Measurements from ENCODE around the gene SIRT4. TPM values are rescaled to one million over a fixed set of nuclear protein-coding genes. Genes with fewer than 3 reads are reported as not detected.
"Not testable (repeated sequence)": the region's sequence is repeated elsewhere in the genome, so short reads cannot be mapped to it uniquely, and the experiment has no call there.

The SIRT4 gene
- polyA plus RNA-seq (ENCODE audit: insufficient read length) = 3.3 TPM
- long read RNA-seq, donor 1, partial matches to known transcripts = 0 of 3 reads
- long read RNA-seq, donor 1, other reads (novel, unspliced or antisense) = 0 of 3 reads
- long read RNA-seq, donor 2 = 0 reads
- long read RNA-seq, donor 3, partial matches to known transcripts = 0 of 1 reads
- long read RNA-seq, donor 3, other reads (novel, unspliced or antisense) = 0 of 1 reads
- long read RNA-seq, donor 4 = 0 reads
- long read RNA-seq, donor 5, partial matches to known transcripts = 0 of 1 reads
- long read RNA-seq, donor 5, other reads (novel, unspliced or antisense) = 0 of 1 reads
- long read RNA-seq, donor 6, partial matches to known transcripts = 0 of 1 reads
- long read RNA-seq, donor 6, other reads (novel, unspliced or antisense) = 0 of 1 reads
- long read RNA-seq, donor 7, partial matches to known transcripts = 0 of 2 reads
- long read RNA-seq, donor 7, other reads (novel, unspliced or antisense) = 0 of 2 reads
- long read RNA-seq, donor 8 = 0 reads

- peak; percentile 97 for DNase-seq
Measured at GRCh38 chr12:120301962-120302815, at the start of gene SIRT4. Gene SIRT4 (plus strand): TSS chr12:120302321. CDS start chr12:120303562, 1,241 bp downstream.

DNA sequence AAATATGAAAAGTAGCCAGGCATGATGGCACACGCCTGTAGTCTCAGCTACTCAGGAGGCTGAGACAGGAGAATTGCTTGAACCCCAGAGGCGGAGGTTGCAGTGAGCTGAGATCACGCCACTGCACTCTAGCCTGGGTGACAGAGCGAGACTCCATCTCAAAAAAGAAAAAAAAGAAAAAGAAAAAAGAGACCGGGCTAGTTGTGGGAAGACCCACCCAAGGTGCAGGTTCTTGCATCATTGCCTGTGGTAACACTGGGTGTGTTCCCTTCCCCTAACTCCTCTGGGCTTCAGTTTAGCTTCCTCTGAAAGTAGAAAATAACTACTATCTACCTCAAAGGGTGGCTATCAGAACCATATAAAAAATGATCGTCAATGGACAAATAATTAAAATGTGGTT lies 48.8 kb upstream of the SIRT4 start:
- not testable (repeated sequence) for DNase-seq

GRCh38 chr12:120254809-120255208 lies 47.3 kb upstream of the SIRT4 start:
- DNase-seq = no peak

DNA sequence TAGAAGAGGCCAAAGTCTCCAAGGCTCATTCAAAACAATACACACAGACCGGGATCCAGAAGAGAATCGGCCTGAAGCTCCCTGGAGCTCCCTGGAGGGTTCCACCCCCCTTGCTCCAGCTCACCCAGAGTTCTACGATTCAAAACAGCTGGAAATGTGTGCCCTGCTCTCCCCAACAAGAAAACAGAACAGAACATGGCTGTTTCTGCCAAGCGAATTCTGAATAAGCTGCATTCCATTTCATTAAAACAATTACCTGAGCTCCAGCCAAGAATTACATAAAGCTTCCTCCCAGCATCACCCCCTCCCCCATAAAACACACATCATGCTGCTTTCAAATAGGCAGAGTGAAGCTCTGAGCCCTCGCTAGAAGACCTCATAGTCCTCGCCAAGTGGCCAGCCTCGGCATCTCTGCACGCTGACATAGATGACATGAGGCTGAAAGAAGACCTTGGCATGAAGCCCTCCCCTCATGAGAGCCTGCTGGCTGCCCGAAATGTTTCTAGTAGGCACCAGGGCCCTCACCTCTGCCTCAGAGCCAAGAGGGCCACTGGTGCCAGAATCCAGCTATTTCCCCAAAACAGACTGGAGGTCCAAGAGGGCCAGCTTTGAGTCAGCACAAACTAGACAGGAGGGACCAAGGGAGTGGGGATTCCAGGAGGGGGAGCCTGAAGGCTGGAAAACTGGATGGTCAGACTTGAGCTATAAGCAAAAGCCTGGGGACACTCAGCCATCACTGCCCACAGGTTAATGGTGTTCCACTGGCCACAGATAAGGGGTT lies 44.9 kb upstream of the SIRT4 start:
- no peak for DNase-seq

GRCh38 chr12:120258323-120258896 lies 43.7 kb upstream of the SIRT4 start:
- DNase-seq = no peak

DNA sequence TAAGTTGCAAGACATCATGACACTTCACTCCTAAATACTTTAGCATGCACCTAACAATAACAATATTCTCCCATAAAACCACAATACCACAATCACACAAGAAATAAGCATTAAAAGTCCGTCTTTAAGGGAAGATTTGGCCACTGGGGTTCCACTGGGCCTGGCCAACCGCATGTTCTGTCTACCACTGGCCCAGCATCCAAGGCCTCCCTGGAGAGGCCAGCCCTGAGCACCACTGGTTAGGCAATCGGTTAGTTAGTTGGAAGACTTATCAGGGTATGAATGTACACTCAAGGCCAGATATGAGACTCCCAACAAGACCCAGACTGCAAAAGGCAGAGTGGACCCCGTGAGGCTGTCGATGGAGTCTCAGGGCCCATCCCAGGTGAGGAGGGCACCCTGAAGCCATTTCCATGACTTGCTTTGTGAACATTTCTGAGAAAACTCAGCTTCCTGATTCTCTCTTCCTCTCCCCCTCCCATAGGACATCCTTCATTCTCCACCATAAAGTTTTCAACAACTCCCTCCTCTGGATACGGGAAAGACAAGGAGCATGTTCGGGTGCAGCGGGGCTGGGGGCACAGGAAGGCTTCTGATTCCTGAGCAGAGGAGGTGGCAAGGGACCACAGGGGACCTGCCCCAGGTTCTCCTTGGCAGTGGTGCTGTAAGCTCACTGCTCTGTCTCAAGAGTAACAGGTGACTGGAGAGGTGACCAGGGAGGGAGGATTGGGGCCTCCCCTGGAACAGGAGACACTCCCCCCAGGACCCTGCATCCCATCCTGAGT lies 42.5 kb upstream of the SIRT4 start:
- no peak for DNase-seq

- DNase-seq = no peak
Measured at GRCh38 chr12:120260607-120261006, 41.5 kb upstream of the SIRT4 start.

DNA sequence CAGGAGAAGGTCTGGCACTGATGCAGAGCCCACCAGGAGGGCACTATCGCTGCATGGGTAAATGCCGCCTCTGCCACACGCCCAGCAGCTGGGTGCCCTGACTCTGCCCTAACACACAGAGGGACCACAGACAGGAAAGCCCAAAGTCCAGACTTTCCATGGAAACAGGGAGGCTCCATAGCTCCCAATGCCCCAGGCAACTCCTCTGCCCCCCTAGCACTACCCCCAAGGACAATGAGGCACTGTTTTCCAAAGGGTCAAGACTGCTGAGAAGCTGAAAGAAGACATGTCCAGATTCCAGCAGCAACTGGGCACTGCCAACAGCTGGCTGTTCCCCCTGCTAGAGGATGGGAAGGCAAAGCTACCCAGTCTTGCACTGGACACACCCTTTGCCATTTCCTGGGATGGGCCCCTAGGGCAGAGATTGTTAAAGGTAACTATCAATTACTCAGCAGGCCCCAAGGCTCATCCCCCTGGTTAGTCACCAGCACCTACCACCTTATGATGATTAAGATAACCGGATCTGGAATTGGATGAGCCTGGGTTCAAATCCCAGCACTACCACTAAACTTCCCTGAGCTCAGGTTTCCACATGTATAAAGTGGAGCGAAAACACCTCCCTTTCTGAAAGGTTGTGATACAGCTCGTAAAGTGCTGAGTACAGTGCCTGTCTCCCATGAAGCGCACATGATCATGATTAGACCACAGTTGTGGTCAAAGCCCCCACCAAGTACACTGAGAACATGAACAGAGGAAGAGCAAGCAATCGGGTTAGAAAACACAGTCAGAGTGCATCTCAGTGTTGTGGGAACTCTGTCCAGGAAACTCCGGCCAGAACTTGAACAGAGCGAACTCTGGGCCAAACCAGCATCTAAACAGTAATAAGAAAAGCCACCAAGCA lies 39.9 kb upstream of the SIRT4 start:
- DNase-seq = no peak

- DNase-seq = no peak
Measured at GRCh38 chr12:120262852-120263747, 39.0 kb upstream of the SIRT4 start.

DNA sequence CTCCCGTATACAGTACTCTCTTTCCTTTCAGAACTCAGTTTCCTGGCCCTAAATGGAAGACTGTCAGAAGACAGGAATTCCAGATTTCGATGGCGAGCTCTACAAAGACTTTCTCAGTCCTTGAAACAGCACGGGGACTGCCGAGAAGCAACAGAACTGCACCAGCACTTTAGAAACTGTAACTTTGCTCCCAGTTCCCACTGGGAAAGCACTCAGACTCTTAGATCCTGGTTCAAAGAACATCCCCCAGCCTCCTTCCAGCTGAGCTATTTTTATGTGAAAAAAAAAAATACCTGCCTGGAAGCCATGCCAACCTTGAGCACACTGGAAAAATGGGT lies 38.4 kb upstream of the SIRT4 start:
- no peak for DNase-seq

- DNase-seq = no peak
Measured at GRCh38 chr12:120264086-120264903, 37.8 kb upstream of the SIRT4 start.

DNA sequence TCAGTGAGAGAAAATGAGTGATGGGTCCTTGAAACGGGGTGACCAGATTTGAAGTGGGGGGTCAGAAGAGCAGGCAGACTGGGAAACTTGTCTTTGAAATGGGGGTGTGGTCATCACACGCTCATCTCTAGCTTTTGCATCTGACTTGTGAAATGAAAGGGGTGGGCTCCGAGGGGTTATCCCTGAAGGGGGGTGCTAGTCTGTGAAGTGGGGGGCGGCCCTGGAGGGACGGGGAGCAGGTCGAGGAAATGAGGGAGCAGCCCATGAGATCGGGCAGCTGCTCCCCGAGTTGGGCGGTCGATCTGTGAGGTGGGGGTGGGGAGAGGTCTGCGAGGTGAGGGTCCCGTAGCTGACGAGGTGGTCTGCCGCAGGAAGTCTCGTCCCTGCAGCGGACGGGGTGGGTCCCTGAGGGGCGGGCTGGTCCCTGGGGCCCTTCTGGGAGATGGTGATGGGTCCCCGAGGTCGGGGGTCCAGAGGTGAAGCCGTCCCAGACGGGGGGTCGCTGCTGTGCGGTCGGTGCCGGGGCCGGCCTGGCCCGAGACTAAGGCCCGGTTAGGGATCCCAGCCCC lies 37.1 kb upstream of the SIRT4 start:
- DNase-seq = no peak

DNA sequence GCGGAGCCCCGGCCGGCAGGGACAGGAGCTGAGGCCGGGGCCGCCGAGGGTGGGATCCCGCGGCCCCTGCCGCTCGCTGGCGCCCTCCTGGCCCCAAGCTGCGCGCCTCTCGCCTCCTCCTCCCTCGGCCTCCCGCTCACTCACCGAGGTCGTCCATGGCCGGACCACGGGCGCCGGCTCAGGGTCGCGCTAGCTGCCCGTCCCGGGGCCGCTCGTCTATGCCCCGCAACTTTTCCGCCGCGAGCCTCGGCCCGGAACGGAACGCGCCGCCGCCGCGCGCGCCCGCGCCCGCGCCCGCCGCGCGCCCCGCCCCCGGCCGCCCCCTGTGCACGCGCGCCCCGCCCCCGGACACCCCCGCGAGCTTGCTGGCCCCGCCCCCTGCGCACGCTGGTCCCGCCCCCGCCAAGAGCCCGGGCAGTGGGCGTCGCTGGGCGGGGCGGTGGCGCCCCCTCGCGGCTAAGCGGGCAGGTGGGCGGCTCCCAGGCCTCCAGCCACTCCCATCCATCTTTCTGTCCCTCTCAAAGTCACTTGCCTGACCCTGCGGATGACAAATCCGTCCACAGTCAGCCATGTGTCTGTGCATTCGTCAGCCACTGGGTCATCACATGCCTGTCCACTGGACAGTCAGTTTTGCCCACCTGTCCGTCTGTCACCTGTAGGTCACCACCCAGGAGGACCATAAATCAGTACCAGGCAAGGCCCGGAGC lies 36.5 kb upstream of the SIRT4 start, which contains the start of gene PXN:
Gene PXN (minus strand): TSS at position 258 of the 707 bp plus-strand sequence. CDS start 101 bp downstream, at position 157.
- DNase-seq = no peak

- DNase-seq = no peak
Measured at GRCh38 chr12:120266180-120266870, 35.8 kb upstream of the SIRT4 start.

DNA sequence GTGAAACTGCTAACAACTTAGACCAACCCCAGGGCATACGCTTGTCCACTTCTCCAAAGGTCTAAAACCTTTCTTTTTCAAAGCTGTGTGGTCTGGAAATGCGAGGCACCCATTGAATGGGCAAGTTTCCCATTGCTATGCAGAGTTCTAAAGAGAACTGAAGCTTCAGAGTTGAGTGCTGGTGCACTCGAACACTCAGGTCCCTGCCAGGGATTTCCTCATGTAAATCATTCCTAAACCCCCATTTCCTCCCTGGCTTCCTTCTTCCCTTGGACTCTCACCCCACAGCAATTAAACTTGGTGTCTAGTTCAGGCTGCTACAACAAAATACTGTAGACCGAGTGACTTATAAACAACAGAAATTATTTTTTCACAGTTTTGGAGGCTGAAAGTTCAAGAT lies 34.4 kb upstream of the SIRT4 start:
- DNase-seq = no peak

GRCh38 chr12:120276734-120277133 lies 25.4 kb upstream of the SIRT4 start:
- no peak for DNase-seq
